IMR-90 (cell line): ENCODE data around the gene TMEM163. TPM values are rescaled to one million over a fixed set of nuclear protein-coding genes. Genes with fewer than 3 reads are reported as not detected.

Experiments
- ATAC-seq: fragments of 200-7000 bp; cut with Tn5 transposase; 2 replicates; pipeline ENCODE4 v1.9.1; 2020; ENCODE audit warnings: low read depth, mild to moderate bottlenecking, moderate library complexity
- BruUV-seq: library from RNA; stranded (reverse); fragments of 400-500 nt; replicated peaks from 2 replicates; lab custom pipeline; 2021; lab: Mats Ljungman, UMichigan
- CTCF ChIA-PET: fragments of 300-600 bp; formaldehyde crosslinking; extraction: SDS; loops from one replicate; lab custom pipeline; 2021; ENCODE audit warnings: antibody characterized with exemption; lab: Yijun Ruan, JAX
- POLR2A ChIA-PET: fragments of 300-600 bp; sonication (Branson Sonifier 250); formaldehyde crosslinking; loops from one replicate; lab custom pipeline; 2022; ENCODE audit warnings: antibody characterized with exemption; ENCODE audit not compliant: unreplicated experiment; lab: Charles Lee
- DNase-seq: peaks from one replicate; pipeline ENCODE4 v3.0.0; 2013
- H2AFZ ChIP-seq: replicated peaks from 2 replicates; pipeline ENCODE3; 2013; ENCODE audit warnings: low read length, mild to moderate bottlenecking; ENCODE audit not compliant: poor library complexity
- H2AK5ac ChIP-seq: 2 replicates; pipeline ENCODE4 v1.6.1; 2013; ENCODE audit warnings: low read depth, low read length, inconsistent platforms
- H2AK9ac ChIP-seq: replicated peaks from 2 replicates; pipeline ENCODE3; 2013; ENCODE audit warnings: mild to moderate bottlenecking, low read depth, low read length, moderate library complexity; ENCODE audit not compliant: poor library complexity
- H2BK120ac ChIP-seq: 2 replicates; pipeline ENCODE4 v1.6.1; 2013; ENCODE audit warnings: low read depth, low read length, inconsistent platforms
- H2BK15ac ChIP-seq: 3 replicates; pipeline ENCODE4 v1.6.1; 2013; ENCODE audit warnings: low read depth, low read length, inconsistent platforms
- H2BK20ac ChIP-seq: 2 replicates; pipeline ENCODE4 v1.6.1; 2013; ENCODE audit warnings: low read depth, mild to moderate bottlenecking, inconsistent platforms, low read length, moderate library complexity
- H2BK5ac ChIP-seq: 2 replicates; pipeline ENCODE4 v1.6.1; 2013; ENCODE audit warnings: mild to moderate bottlenecking, low read depth, low read length, inconsistent platforms; ENCODE audit not compliant: poor library complexity, severe bottlenecking
- H3K14ac ChIP-seq: replicated peaks from 2 replicates; pipeline ENCODE4 v1.6.1; 2013; ENCODE audit warnings: low read depth, low read length, inconsistent platforms
- H3K18ac ChIP-seq: 2 replicates; pipeline ENCODE4 v1.6.1; 2013; ENCODE audit warnings: low read depth, low read length, control low read depth
- H3K23ac ChIP-seq: 2 replicates; pipeline ENCODE4 v1.6.1; 2013; ENCODE audit warnings: low read depth, low read length, inconsistent platforms
- H3K27ac ChIP-seq: 2 replicates; pipeline ENCODE4 v1.5.1; 2013; ENCODE audit warnings: mild to moderate bottlenecking, control low read depth, low read length; ENCODE audit not compliant: insufficient read depth
- H3K27me3 ChIP-seq: 2 replicates; pipeline ENCODE4 v1.6.1; 2013; ENCODE audit warnings: low read length; ENCODE audit not compliant: control insufficient read depth, insufficient read depth
- H3K36me3 ChIP-seq: 2 replicates; pipeline ENCODE4 v1.6.1; 2013; ENCODE audit warnings: low read length, mixed read lengths; ENCODE audit not compliant: control insufficient read depth, insufficient read depth
- H3K4ac ChIP-seq: 2 replicates; pipeline ENCODE4 v1.6.1; 2013; ENCODE audit warnings: low read depth, low read length, inconsistent platforms
- H3K4me1 ChIP-seq: 2 replicates; pipeline ENCODE4 v1.6.1; 2013; ENCODE audit warnings: low read length, mixed read lengths; ENCODE audit not compliant: control insufficient read depth, insufficient read depth
- H3K4me2 ChIP-seq: 2 replicates; pipeline ENCODE4 v1.6.1; 2013; ENCODE audit warnings: low read depth, mild to moderate bottlenecking, control low read depth, low read length, moderate library complexity
- H3K4me3 ChIP-seq: 2 replicates; pipeline ENCODE4 v1.5.1; 2013; ENCODE audit warnings: low read depth, mild to moderate bottlenecking, control low read depth, low read length, moderate library complexity; ENCODE audit not compliant: insufficient read depth
- H3K56ac ChIP-seq: 2 replicates; pipeline ENCODE4 v1.6.1; 2013; ENCODE audit warnings: low read length, inconsistent platforms; ENCODE audit not compliant: insufficient read depth; ENCODE audit errors: extremely low read depth
- H3K79me1 ChIP-seq, 2 experiments: 2 replicates each; pipeline ENCODE4 v1.6.1; 2013; ENCODE audit warnings: low read length in 2 of 2, inconsistent platforms in 1 of 2, low read depth in 1 of 2
- H3K9ac ChIP-seq: 2 replicates; pipeline ENCODE4 v1.6.1; 2013; ENCODE audit warnings: low read depth, low read length, control low read depth
- H3K9me1 ChIP-seq: 2 replicates; pipeline ENCODE4 v1.6.1; 2013; ENCODE audit warnings: low read length, inconsistent platforms; ENCODE audit not compliant: insufficient read depth
- H3K9me3 ChIP-seq: 2 replicates; pipeline ENCODE4 v1.6.1; 2013; ENCODE audit warnings: low read length; ENCODE audit not compliant: control insufficient read depth, insufficient read depth
- H4K20me1 ChIP-seq: 2 replicates; pipeline ENCODE4 v1.6.1; 2013; ENCODE audit warnings: low read length, inconsistent platforms; ENCODE audit not compliant: insufficient read depth
- H4K5ac ChIP-seq: 2 replicates; pipeline ENCODE4 v1.6.1; 2013; ENCODE audit warnings: mild to moderate bottlenecking, low read depth, low read length, control low read depth
- H4K8ac ChIP-seq, 2 experiments: 2 replicates each; pipeline ENCODE4 v1.6.1; 2013; ENCODE audit warnings: low read depth in 2 of 2, low read length in 2 of 2, control low read depth in 1 of 2, inconsistent platforms in 1 of 2
- H4K91ac ChIP-seq: 2 replicates; pipeline ENCODE4 v1.6.1; 2013; ENCODE audit warnings: low read depth, low read length, inconsistent platforms; ENCODE audit not compliant: insufficient read depth
- BHLHE40 ChIP-seq: fragments of 150-350 bp; IDR thresholded peaks from 2 replicates; pipeline ENCODE4 v1.6.1; 2016; ENCODE audit warnings: mild to moderate bottlenecking, low read depth, low read length
- CEBPB ChIP-seq: IDR thresholded peaks from 2 replicates; pipeline ENCODE4 v1.6.1; 2012; ENCODE audit warnings: low read depth, low read length, improper control_type of control experiment
- CHD1 ChIP-seq: IDR thresholded peaks from 2 replicates; pipeline ENCODE4 v1.6.1; 2012; ENCODE audit warnings: low read depth, low read length, improper control_type of control experiment
- FOS ChIP-seq: fragments of 150-350 bp; IDR thresholded peaks from 2 replicates; pipeline ENCODE4 v1.6.1; 2016; ENCODE audit warnings: low read depth, low read length
- MAFK ChIP-seq: IDR thresholded peaks from 2 replicates; pipeline ENCODE4 v1.6.1; 2012; ENCODE audit warnings: low read depth, low read length, improper control_type of control experiment
- MAZ ChIP-seq: IDR thresholded peaks from 2 replicates; pipeline ENCODE4 v1.6.1; 2012; ENCODE audit warnings: low read depth, mild to moderate bottlenecking, low read length, improper control_type of control experiment, moderate library complexity, borderline replicate concordance
- MXI1 ChIP-seq: IDR thresholded peaks from 2 replicates; pipeline ENCODE4 v1.6.1; 2012; ENCODE audit warnings: low read depth, mild to moderate bottlenecking, low read length, moderate library complexity, borderline replicate concordance
- NFE2L2 ChIP-seq: fragments of 150-350 bp; IDR thresholded peaks from 2 replicates; pipeline ENCODE4 v1.6.1; 2016; ENCODE audit warnings: low read depth, mild to moderate bottlenecking, low read length
- POLR2A ChIP-seq: IDR thresholded peaks from 2 replicates; pipeline ENCODE4 v1.6.1; 2012; ENCODE audit warnings: mild to moderate bottlenecking, low read depth, low read length
- RAD21 ChIP-seq: IDR thresholded peaks from 2 replicates; pipeline ENCODE4 v1.6.1; 2012; ENCODE audit warnings: low read length, improper control_type of control experiment
- RCOR1 ChIP-seq: IDR thresholded peaks from 2 replicates; pipeline ENCODE4 v1.6.1; 2012; ENCODE audit warnings: mild to moderate bottlenecking, low read length, improper control_type of control experiment; ENCODE audit not compliant: insufficient replicate concordance
- RFX5 ChIP-seq: IDR thresholded peaks from 2 replicates; pipeline ENCODE4 v1.8.0; 2012; ENCODE audit warnings: low read depth, mild to moderate bottlenecking, low read length, moderate library complexity
- SMC3 ChIP-seq: fragments of 150-350 bp; IDR thresholded peaks from 2 replicates; pipeline ENCODE4 v1.6.1; 2016; ENCODE audit warnings: low read depth, mild to moderate bottlenecking, antibody characterized with exemption, low read length, moderate library complexity
- WGBS, 2 experiments: methylation state at CpG; one replicate each; pipeline versions ENCODE4 v1.1.5 to v1.1.7; 2013; ENCODE audit warnings: missing lambda C conversion rate in 2 of 2; ENCODE audit not compliant: insufficient read length in 1 of 2; ENCODE audit errors: extremely low coverage in 2 of 2; 5-methylcytosine and 5-hydroxymethylcytosine counted together
- dilution Hi-C: fragments of 300-500 bp; cut with HindIII; formaldehyde crosslinking; loops from one replicate; pipeline ENCODE4 v1.14.3; 2018; ENCODE audit warnings: low sequenced_read_pairs; ENCODE audit not compliant: unreplicated experiment
- in situ Hi-C: fragments of 300-500 bp; cut with MboI; formaldehyde crosslinking; loops from 3 replicates; pipeline ENCODE4 v1.14.3; 2019; ENCODE audit warnings: low sequenced_read_pairs, inconsistent platforms, mixed read lengths
- intact Hi-C: fragments of 100-400 bp; cut with micrococcal nuclease; formaldehyde crosslinking; loops from 2 replicates; pipeline ENCODE4 v1.10.0; 2022
- polyA plus RNA-seq, 3 experiments: library from polyadenylated mRNA; depleted of rRNA; stranded (reverse); fragments of >200 nt; gene quantifications; 2 replicates each; pipeline ENCODE4 v1.2.3, GENCODE V29; 2012; ENCODE audit warnings: low replicate concordance in 1 of 3
- total RNA-seq: library from RNA; depleted of rRNA; stranded (reverse); fragments of >200 nt; gene quantifications from 2 replicates; pipeline ENCODE4 v1.2.3, GENCODE V29; 2012
- TF ChIP-seq, protein P1 (sequence below): fragments of 150-350 bp; IDR thresholded peaks from 2 replicates; pipeline ENCODE4 v1.6.1; 2016; ENCODE audit warnings: low read depth, mild to moderate bottlenecking, low read length, moderate library complexity, borderline replicate concordance
- TF ChIP-seq, protein P2 (sequence below): conservative IDR thresholded peaks from 2 replicates; pipeline ENCODE4 v1.5.1; 2012; ENCODE audit warnings: mild to moderate bottlenecking, low read depth, low read length, improper control_type of control experiment
- TF ChIP-seq, protein P3 (sequence below): fragments of 150-350 bp; IDR thresholded peaks from 2 replicates; pipeline ENCODE4 v1.6.1; 2017; ENCODE audit warnings: mild to moderate bottlenecking, antibody characterized with exemption, low read length, low read depth

TMEM163 gene
- total and polyA plus RNA-seq, 2 of the 4 experiments (the other 2 are of a cell fraction) = not detected

DNA sequence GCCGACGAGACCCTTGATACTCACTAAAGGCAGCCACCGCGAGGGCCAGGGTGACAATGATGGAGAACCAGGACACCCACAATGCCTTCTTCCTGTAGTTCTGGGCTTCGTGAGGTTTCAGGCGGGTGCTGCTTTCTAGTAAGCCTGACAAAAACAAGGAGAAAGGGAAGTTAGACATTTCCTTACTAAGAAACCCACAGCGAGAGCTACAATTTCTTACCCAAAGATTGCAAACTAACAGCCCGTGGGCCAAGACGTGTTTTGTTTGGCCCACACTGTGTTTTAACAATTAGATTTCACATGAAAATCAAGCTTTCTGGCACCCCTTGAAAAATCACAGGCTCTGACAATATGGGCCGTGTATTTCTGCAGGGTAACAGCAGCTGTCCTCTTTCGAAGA is 5.6 kb downstream of the TMEM163 start:
- BruUV-seq = no TSS peak
- H2BK20ac ChIP-seq = no peak overlapping the region
- H4K5ac ChIP-seq = no peak overlapping the region
- TF ChIP-seq SMC3 (no peak), FOS (no peak), RAD21 (no peak), MAFK (no peak), RCOR1 (no peak), POLR2A (no peak), CHD1 (no peak), RFX5 (no peak), MAZ (no peak), MXI1 (no peak), CEBPB (no peak), NFE2L2 (no peak), BHLHE40 (no peak)
- TF ChIP-seq, protein P1, sequence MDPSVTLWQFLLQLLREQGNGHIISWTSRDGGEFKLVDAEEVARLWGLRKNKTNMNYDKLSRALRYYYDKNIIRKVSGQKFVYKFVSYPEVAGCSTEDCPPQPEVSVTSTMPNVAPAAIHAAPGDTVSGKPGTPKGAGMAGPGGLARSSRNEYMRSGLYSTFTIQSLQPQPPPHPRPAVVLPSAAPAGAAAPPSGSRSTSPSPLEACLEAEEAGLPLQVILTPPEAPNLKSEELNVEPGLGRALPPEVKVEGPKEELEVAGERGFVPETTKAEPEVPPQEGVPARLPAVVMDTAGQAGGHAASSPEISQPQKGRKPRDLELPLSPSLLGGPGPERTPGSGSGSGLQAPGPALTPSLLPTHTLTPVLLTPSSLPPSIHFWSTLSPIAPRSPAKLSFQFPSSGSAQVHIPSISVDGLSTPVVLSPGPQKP = no peak
- TF ChIP-seq, protein P2, sequence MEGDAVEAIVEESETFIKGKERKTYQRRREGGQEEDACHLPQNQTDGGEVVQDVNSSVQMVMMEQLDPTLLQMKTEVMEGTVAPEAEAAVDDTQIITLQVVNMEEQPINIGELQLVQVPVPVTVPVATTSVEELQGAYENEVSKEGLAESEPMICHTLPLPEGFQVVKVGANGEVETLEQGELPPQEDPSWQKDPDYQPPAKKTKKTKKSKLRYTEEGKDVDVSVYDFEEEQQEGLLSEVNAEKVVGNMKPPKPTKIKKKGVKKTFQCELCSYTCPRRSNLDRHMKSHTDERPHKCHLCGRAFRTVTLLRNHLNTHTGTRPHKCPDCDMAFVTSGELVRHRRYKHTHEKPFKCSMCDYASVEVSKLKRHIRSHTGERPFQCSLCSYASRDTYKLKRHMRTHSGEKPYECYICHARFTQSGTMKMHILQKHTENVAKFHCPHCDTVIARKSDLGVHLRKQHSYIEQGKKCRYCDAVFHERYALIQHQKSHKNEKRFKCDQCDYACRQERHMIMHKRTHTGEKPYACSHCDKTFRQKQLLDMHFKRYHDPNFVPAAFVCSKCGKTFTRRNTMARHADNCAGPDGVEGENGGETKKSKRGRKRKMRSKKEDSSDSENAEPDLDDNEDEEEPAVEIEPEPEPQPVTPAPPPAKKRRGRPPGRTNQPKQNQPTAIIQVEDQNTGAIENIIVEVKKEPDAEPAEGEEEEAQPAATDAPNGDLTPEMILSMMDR = no peak
- TF ChIP-seq, protein P3, sequence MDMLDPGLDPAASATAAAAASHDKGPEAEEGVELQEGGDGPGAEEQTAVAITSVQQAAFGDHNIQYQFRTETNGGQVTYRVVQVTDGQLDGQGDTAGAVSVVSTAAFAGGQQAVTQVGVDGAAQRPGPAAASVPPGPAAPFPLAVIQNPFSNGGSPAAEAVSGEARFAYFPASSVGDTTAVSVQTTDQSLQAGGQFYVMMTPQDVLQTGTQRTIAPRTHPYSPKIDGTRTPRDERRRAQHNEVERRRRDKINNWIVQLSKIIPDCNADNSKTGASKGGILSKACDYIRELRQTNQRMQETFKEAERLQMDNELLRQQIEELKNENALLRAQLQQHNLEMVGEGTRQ = no peak
- H2BK120ac ChIP-seq = no peak overlapping the region
- no peak overlapping the region for H2BK5ac ChIP-seq
- no peak overlapping the region for H3K9ac ChIP-seq
- H3K79me1 ChIP-seq = no peaks in the 10 kb centered on the region
- no peak overlapping the region for H3K23ac ChIP-seq
- no peak overlapping the region for H3K14ac ChIP-seq
- no peak overlapping the region for H3K27ac ChIP-seq
- dilution Hi-C loops = no loop called here
- H2AK5ac ChIP-seq = no peak overlapping the region
- no peaks in the 10 kb centered on the region for H3K9me1 ChIP-seq
- no peak overlapping the region for H3K18ac ChIP-seq
- ChIA-PET POLR2A (no interaction called here), CTCF (no interaction called here)
- intact Hi-C loops = no loop called here
- 27% methylated on average over 2 of the region's 11 CpGs; no CpG with 5 or more reads in 1 of the 2 experiments for whole genome bisulfite sequencing, 2 experiments
- DNase-seq (no peak), ATAC-seq (no peak)
- no peak overlapping the region for H4K8ac ChIP-seq
- no peak overlapping the region for H4K91ac ChIP-seq
- no peaks in the 10 kb centered on the region for H3K36me3 ChIP-seq
- H3K4ac ChIP-seq = no peak overlapping the region
- H3K27me3 ChIP-seq = peaks cover 32% of the 10 kb centered on the region
- no peaks in the 10 kb centered on the region for H3K9me3 ChIP-seq
- no peak overlapping the region for H2BK15ac ChIP-seq
- no peak overlapping the region for H3K56ac ChIP-seq
- H3K4me3 ChIP-seq = no peak overlapping the region
- in situ Hi-C loops = no loop called here
- H3K4me2 ChIP-seq = no peak overlapping the region
- H2AK9ac ChIP-seq = no peak overlapping the region
- no peaks in the 10 kb centered on the region for H4K20me1 ChIP-seq
- H3K4me1 ChIP-seq = no peaks in the 10 kb centered on the region
- H2AFZ ChIP-seq = no peak overlapping the region
